HCT116 (cell line): Measurements from ENCODE around the gene TMEM47. TPM values are rescaled to one million over a fixed set of nuclear protein-coding genes. Genes with fewer than 3 reads are reported as not detected.

Experiments used
- ATAC-seq: fragments of 200-7000 bp; cut with Tn5 transposase; 2 replicates; pipeline ENCODE4 v1.9.1; 2020; ENCODE audit warnings: mild to moderate bottlenecking, moderate library complexity
- BruUV-seq: library from RNA; stranded (reverse); fragments of 400-500 nt; replicated peaks from 2 replicates; lab custom pipeline; 2021; lab: Mats Ljungman, UMichigan
- CTCF ChIA-PET: fragments of 300-600 bp; sonication (Branson Sonifier 250); formaldehyde crosslinking; loops from one replicate; lab custom pipeline; 2021; ENCODE audit warnings: antibody characterized with exemption; lab: Charles Lee
- POLR2A ChIA-PET: fragments of 300-600, 350-600 bp; sonication (Branson Sonifier 250); formaldehyde crosslinking; loops from one replicate; lab custom pipeline; 2021; ENCODE audit warnings: antibody characterized with exemption; lab: Charles Lee
- RAD21 ChIA-PET, 2 experiments: fragments of 300-600 bp; sonication (Branson Sonifier 250); formaldehyde crosslinking; loops; one replicate each; lab custom pipeline; 2023; ENCODE audit warnings: low total read pairs in 2 of 2; ENCODE audit not compliant: uncharacterized antibody in 2 of 2, unreplicated experiment in 2 of 2, low non-redundant PET in 1 of 2; lab: Charles Lee
- DNase-seq: peaks from one replicate; pipeline ENCODE4 v3.0.0-alpha.2; 2010; ENCODE audit warnings: low read depth, low spot score
- H2AFZ ChIP-seq: fragments of 200-600 bp; shearing (Covaris generic), sonication (generic); 2 replicates; pipeline ENCODE4 v1.6.1; 2017; ENCODE audit warnings: low read depth, mixed run types, mixed read lengths, antibody characterized with exemption, low read length; ENCODE audit not compliant: poor library complexity, severe bottlenecking
- H3K27ac ChIP-seq: 2 replicates; pipeline ENCODE4 v1.5.1; 2012; ENCODE audit warnings: low read depth, low read length
- H3K27me3 ChIP-seq: fragments of 200-600 bp; sonication (generic); 2 replicates; pipeline ENCODE4 v1.6.1; 2016; ENCODE audit warnings: mixed run types, low read length, mixed read lengths; ENCODE audit not compliant: insufficient read depth
- H3K36me3 ChIP-seq, 2 experiments: fragments of 200-500 bp in 1 of 2; fragments of 200-600 bp in 1 of 2; sonication (Bioruptor generic) in 1 of 2; sonication (generic) in 1 of 2; 2 replicates each; pipeline versions ENCODE4 v1.5.1 to v1.6.1; 2014 to 2016; ENCODE audit warnings: low read length in 2 of 2, inconsistent platforms in 1 of 2, mixed read lengths in 1 of 2, mixed run types in 1 of 2; ENCODE audit not compliant: insufficient read depth in 2 of 2, control insufficient read depth in 1 of 2
- H3K4me1 ChIP-seq, 2 experiments: fragments of 200-600 bp in 1 of 2; sonication (generic) in 1 of 2; 2 replicates each; pipeline versions ENCODE4 v1.5.1 to v1.6.1; 2012 to 2017; ENCODE audit warnings: low read length in 2 of 2, inconsistent platforms in 1 of 2, mild to moderate bottlenecking in 1 of 2, mixed read lengths in 1 of 2, mixed run types in 1 of 2, moderate library complexity in 1 of 2; ENCODE audit not compliant: insufficient read depth in 2 of 2, control insufficient read depth in 1 of 2
- H3K4me2 ChIP-seq: fragments of 200-600 bp; sonication (generic); 2 replicates; pipeline ENCODE4 v1.6.1; 2017; ENCODE audit warnings: mixed run types, low read length, mixed read lengths
- H3K4me3 ChIP-seq, 2 experiments: fragments of 200-600 bp in 1 of 2; sonication (generic) in 1 of 2; replicated peaks in 1 of 2; 2 replicates each; pipeline ENCODE4 v1.5.1; 2011 to 2016; ENCODE audit warnings: low read length in 2 of 2, control low read depth in 1 of 2, low read depth in 1 of 2, mild to moderate bottlenecking in 1 of 2, mixed read lengths in 1 of 2, mixed run types in 1 of 2
- H3K79me2 ChIP-seq: fragments of 200-600 bp; sonication (generic); 2 replicates; pipeline ENCODE4 v1.6.1; 2017; ENCODE audit warnings: mild to moderate bottlenecking, mixed run types, low read length, moderate library complexity, mixed read lengths; ENCODE audit not compliant: insufficient read depth
- H3K9ac ChIP-seq: fragments of 200-600 bp; sonication (generic); 2 replicates; pipeline ENCODE4 v1.6.1; 2016; ENCODE audit warnings: low read length, mixed read lengths
- H3K9me2 ChIP-seq: fragments of 200-600 bp; sonication (generic), shearing (Covaris generic); 2 replicates; pipeline ENCODE4 v1.6.1; 2017; ENCODE audit warnings: mixed run types, mild to moderate bottlenecking, moderate library complexity; ENCODE audit not compliant: insufficient read depth
- H3K9me3 ChIP-seq, 2 experiments: fragments of 200-500 bp in 1 of 2; fragments of 200-600 bp in 1 of 2; sonication (Bioruptor generic) in 1 of 2; sonication (generic) in 1 of 2; 2 replicates each; pipeline ENCODE4 v1.6.1; 2014 to 2017; ENCODE audit warnings: low read length in 2 of 2, mixed read lengths in 2 of 2, inconsistent platforms in 1 of 2, low read depth in 1 of 2, mild to moderate bottlenecking in 1 of 2, mixed run types in 1 of 2, moderate library complexity in 1 of 2; ENCODE audit not compliant: control insufficient read depth in 1 of 2, insufficient read depth in 1 of 2
- H4K20me1 ChIP-seq: fragments of 200-600 bp; sonication (generic), shearing (Covaris generic); 2 replicates; pipeline ENCODE4 v1.6.1; 2017; ENCODE audit warnings: mixed run types, mild to moderate bottlenecking, moderate library complexity; ENCODE audit not compliant: insufficient read depth
- POLR2A ChIP-seq: IDR thresholded peaks from 2 replicates; pipeline ENCODE4 v1.7.0; 2011; ENCODE audit warnings: borderline replicate concordance; ENCODE audit not compliant: insufficient read depth, insufficient read length; ENCODE audit errors: extremely low read depth
- SIN3A ChIP-seq: IDR thresholded peaks from 2 replicates; pipeline ENCODE4 v1.6.1; 2012; ENCODE audit warnings: low read depth
- intact Hi-C: fragments of 100-400 bp; cut with micrococcal nuclease; formaldehyde crosslinking; loops from 2 replicates; pipeline ENCODE4 v1.10.0; 2022
- total RNA-seq: library from RNA; stranded (reverse); gene quantifications from one replicate; pipeline ENCODE4 v1.2.1, GENCODE V29; 2021; ENCODE audit not compliant: unreplicated experiment
- TF ChIP-seq, protein P1 (sequence below): IDR thresholded peaks from 2 replicates; pipeline ENCODE4 v1.6.1; 2012; ENCODE audit warnings: low read depth
- TF ChIP-seq, protein P2 (sequence below), 3 experiments: fragments of 200-600 bp in 1 of 3; sonication (generic) in 1 of 3; IDR thresholded peaks in 2 of 3; conservative IDR thresholded peaks in 1 of 3; 2 replicates each; pipeline ENCODE4 v1.5.1; 2012 to 2017; ENCODE audit warnings: low read depth in 2 of 3, low read length in 2 of 3, antibody characterized with exemption in 1 of 3, borderline replicate concordance in 1 of 3, control low read depth in 1 of 3, mild to moderate bottlenecking in 1 of 3, mixed read lengths in 1 of 3, mixed run types in 1 of 3, moderate library complexity in 1 of 3; ENCODE audit not compliant: insufficient read depth in 1 of 3

The TMEM47 gene
- total RNA-seq, 1 experiment from 2014 or later, result 0.10 TPM

- Histone ChIP-seq H3K27me3 (no peaks in the 10 kb centered on the region), H3K27ac (no peak overlapping the region), H3K9me2 (no peaks in the 10 kb centered on the region), H3K9ac (no peak overlapping the region), H3K4me2 (no peak overlapping the region), H3K4me3 (no peak overlapping the region), H3K79me2 (no peaks in the 10 kb centered on the region), H3K4me1 (no peaks in the 10 kb centered on the region), H4K20me1 (no peaks in the 10 kb centered on the region), H3K9me3 (no peaks in the 10 kb centered on the region), H2AFZ (no peak overlapping the region), H3K36me3 (no peaks in the 10 kb centered on the region)
- intact Hi-C loops, result no loop called here
- ATAC-seq (no peak), DNase-seq (no peak)
- no peak for TF ChIP-seq SIN3A
- TF ChIP-seq, protein P1, sequence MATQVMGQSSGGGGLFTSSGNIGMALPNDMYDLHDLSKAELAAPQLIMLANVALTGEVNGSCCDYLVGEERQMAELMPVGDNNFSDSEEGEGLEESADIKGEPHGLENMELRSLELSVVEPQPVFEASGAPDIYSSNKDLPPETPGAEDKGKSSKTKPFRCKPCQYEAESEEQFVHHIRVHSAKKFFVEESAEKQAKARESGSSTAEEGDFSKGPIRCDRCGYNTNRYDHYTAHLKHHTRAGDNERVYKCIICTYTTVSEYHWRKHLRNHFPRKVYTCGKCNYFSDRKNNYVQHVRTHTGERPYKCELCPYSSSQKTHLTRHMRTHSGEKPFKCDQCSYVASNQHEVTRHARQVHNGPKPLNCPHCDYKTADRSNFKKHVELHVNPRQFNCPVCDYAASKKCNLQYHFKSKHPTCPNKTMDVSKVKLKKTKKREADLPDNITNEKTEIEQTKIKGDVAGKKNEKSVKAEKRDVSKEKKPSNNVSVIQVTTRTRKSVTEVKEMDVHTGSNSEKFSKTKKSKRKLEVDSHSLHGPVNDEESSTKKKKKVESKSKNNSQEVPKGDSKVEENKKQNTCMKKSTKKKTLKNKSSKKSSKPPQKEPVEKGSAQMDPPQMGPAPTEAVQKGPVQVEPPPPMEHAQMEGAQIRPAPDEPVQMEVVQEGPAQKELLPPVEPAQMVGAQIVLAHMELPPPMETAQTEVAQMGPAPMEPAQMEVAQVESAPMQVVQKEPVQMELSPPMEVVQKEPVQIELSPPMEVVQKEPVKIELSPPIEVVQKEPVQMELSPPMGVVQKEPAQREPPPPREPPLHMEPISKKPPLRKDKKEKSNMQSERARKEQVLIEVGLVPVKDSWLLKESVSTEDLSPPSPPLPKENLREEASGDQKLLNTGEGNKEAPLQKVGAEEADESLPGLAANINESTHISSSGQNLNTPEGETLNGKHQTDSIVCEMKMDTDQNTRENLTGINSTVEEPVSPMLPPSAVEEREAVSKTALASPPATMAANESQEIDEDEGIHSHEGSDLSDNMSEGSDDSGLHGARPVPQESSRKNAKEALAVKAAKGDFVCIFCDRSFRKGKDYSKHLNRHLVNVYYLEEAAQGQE, result no peak
- TF ChIP-seq, protein P2, sequence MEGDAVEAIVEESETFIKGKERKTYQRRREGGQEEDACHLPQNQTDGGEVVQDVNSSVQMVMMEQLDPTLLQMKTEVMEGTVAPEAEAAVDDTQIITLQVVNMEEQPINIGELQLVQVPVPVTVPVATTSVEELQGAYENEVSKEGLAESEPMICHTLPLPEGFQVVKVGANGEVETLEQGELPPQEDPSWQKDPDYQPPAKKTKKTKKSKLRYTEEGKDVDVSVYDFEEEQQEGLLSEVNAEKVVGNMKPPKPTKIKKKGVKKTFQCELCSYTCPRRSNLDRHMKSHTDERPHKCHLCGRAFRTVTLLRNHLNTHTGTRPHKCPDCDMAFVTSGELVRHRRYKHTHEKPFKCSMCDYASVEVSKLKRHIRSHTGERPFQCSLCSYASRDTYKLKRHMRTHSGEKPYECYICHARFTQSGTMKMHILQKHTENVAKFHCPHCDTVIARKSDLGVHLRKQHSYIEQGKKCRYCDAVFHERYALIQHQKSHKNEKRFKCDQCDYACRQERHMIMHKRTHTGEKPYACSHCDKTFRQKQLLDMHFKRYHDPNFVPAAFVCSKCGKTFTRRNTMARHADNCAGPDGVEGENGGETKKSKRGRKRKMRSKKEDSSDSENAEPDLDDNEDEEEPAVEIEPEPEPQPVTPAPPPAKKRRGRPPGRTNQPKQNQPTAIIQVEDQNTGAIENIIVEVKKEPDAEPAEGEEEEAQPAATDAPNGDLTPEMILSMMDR (IDR thresholded peaks at IDR 0.05 in 2 of 3, conservative IDR thresholded peaks at IDR 0.05 in 1 of 3; ENCODE audit: borderline replicate concordance in 1 of 3, insufficient read depth in 1 of 3, low read depth in 2 of 3, low read length in 2 of 3), result no peak
- no peak for TF ChIP-seq POLR2A
- POLR2A ChIA-PET, result no interaction called here
- CTCF ChIA-PET, result no interaction called here
- RAD21 ChIA-PET, result no interaction called here
- no TSS peak for BruUV-seq
Observed at GRCh38 chrX:34659575-34659974, 2.5 kb upstream of the TMEM47 start.
